Stimulated activated CD8-positive, alpha-beta memory T cell treated with anti-CD3 and anti-CD28 coated beads, Interleukin-15, amount 100 ng/mL, for 4 hours (primary cell): ENCODE results near the gene MYF5.
"Not testable (repeated sequence)": the region's sequence is repeated elsewhere in the genome, so short reads cannot be mapped to it uniquely, and the experiment has no call there.

Source experiments
- DNase-seq, 2 donors: peaks; one replicate each; pipeline ENCODE4 v3.0.0-alpha.2; 2020; ENCODE audit warnings: low read depth in 2 of 2

The MYF5 gene

DNA sequence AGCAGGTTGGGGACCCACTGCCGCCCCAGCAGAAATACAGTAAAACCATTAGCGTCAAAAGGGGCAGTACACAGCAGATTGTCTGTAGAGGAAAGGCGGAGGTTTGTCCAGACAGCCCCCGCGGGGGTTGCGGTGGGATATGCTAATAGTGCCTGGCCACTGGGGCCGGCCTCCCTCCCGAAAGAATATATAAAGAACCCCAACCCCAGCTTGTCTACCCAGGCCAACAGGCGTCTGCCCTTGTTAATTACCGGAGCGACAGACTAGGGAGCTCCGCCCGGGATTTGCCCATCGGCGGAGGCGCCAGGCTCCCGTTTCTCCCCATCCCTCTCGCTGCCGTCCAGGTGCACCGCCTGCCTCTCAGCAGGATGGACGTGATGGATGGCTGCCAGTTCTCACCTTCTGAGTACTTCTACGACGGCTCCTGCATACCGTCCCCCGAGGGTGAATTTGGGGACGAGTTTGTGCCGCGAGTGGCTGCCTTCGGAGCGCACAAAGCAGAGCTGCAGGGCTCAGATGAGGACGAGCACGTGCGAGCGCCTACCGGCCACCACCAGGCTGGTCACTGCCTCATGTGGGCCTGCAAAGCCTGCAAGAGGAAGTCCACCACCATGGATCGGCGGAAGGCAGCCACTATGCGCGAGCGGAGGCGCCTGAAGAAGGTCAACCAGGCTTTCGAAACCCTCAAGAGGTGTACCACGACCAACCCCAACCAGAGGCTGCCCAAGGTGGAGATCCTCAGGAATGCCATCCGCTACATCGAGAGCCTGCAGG, at the start of gene MYF5:
Gene MYF5 (plus strand): TSS at position 217 of the 774 bp plus-strand sequence. CDS start 152 bp downstream, at position 369.
- no peak for DNase-seq

GRCh38 chr12:80670214-80670613, 46.5 kb upstream of the MYF5 start:
- DNase-seq: no peak

DNA sequence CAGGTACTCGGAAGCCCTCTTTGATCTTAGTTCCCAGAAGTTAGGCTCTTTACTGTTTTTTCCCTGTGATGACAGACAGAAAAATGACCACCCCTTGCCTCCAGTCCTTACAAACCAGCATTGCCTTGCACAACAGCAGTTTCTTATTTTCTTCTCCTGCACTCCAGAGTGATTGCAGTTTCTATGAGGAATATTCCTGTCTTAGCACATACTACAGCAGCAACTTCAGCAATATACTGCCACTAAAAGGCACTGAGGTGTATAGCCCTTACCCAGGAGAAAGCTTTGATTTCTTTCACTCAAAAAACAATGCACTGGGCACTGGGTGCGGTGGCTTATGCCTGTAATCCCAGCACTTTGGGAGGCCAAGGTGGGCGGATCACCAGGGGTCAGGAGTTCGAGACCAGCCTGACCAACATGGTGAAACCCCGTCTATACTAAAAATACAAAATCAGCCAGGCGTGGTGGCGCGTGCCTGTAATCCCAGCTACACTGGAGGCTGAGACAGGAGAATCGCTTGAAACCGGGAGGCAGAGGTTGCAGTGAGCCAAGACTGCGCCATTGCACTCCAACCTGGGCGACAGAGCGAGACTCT, 40.6 kb upstream of the MYF5 start:
- not testable (repeated sequence) for DNase-seq

- DNase-seq: no peak
Measured at GRCh38 chr12:80676856-80677255, 39.9 kb upstream of the MYF5 start.

GRCh38 chr12:80677994-80678393, 38.7 kb upstream of the MYF5 start:
- DNase-seq: no peak

GRCh38 chr12:80679346-80680131, 37.2 kb upstream of the MYF5 start:
- no peak for DNase-seq

- DNase-seq: no peak
Measured at GRCh38 chr12:80681287-80681686, 35.4 kb upstream of the MYF5 start.

GRCh38 chr12:80681786-80682185, 34.9 kb upstream of the MYF5 start:
- DNase-seq: no peak

- no peak for DNase-seq
Measured at GRCh38 chr12:80684077-80684495, 32.6 kb upstream of the MYF5 start.

- DNase-seq: no peak
Measured at GRCh38 chr12:80690090-80690489, 26.6 kb upstream of the MYF5 start.

DNA sequence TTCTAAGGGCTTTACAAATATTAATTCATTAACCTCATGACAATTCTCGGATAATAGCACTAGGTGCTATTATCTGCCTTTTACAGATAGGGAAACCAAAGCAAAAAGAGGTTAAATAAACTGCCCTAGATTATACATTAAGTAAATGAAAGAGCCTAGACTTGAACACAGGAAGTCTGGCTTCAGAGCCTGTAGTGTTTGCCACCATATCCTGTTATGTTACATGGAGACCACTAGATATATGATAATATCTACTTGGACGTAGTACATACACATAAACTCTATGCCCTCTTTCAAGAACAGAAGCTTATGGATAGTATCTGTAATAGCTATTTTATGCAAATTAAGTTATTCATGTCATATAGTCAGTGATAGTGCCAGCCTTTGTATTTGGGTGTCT, 26.2 kb upstream of the MYF5 start:
- DNase-seq: no peak

DNA sequence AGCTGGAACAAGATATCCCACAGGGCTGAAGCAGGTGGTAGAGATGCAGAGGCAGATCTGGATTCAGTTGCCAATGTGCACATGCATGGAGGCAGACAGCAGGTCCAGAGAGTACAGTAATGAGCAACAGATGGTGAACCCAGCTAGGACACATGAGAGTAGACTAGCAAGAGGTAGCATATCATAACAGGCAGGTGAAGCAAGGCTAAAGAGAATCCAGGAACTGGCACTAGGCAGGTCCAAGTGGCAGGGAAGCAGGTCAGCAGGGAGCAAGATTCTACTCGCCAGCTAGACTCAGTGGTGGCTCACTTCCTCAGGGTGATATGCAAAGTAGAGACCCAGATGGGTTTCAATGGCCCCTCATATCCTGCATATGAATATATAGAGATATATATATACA, 24.6 kb upstream of the MYF5 start:
- no peak for DNase-seq

GRCh38 chr12:80697270-80697887, 19.3 kb upstream of the MYF5 start:
- no peak for DNase-seq

- DNase-seq: no peak
Measured at GRCh38 chr12:80698256-80698655, 18.5 kb upstream of the MYF5 start.

GRCh38 chr12:80698847-80699542, 17.7 kb upstream of the MYF5 start:
- DNase-seq: no peak

DNA sequence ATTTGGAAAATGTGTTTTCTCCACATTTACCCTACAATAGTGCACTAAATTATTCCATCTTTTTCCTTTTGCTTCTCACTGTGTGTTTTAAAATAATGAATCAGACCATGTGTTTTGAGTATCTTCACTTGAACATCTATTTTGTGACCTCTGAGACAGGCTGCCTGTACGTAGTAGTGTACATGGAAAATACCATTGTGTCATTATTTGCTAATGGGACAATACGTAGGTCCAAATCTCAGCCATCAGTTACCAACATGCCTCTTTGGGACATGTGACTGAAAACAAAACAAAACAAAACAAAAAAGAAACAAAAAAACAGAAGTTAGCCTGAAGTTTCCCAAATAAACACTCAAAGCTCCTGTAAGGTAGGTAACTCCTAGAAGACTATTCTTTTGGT, 16.4 kb upstream of the MYF5 start:
- DNase-seq: no peak

DNA sequence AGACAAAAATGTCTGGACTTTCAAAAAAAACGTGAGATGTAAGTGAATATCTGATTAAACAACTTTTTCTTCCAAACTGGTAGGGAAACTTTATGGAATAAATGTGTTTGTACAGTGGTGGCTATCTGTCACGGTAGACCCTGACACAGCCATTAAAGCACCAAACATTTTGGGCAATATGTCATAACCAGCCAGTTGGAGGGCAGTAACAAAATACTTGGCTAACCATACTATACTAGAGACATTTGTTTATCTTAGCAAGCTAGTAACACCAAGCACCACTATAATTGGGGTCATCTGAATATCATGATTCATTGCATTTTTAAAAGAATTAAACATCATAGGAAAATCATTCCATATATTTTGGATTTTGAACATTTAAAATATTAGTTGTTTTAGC, 15.3 kb upstream of the MYF5 start:
- DNase-seq: no peak

GRCh38 chr12:80702889-80703805, 13.6 kb upstream of the MYF5 start:
- no peak for DNase-seq

GRCh38 chr12:80704420-80704819, 12.3 kb upstream of the MYF5 start:
- no peak for DNase-seq

- DNase-seq: no peak
Measured at GRCh38 chr12:80707126-80707829, 9.4 kb upstream of the MYF5 start, which contains the start of gene MYF6. Gene MYF6 (plus strand): TSS chr12:80707634. CDS start chr12:80707720, 86 bp downstream.
